ENCODE measurements around the gene FAM13B.

GRCh38 chr5:137932800-137933199, 100.1 kb downstream of the FAM13B start:
- TF ChIP-seq, protein P1, sequence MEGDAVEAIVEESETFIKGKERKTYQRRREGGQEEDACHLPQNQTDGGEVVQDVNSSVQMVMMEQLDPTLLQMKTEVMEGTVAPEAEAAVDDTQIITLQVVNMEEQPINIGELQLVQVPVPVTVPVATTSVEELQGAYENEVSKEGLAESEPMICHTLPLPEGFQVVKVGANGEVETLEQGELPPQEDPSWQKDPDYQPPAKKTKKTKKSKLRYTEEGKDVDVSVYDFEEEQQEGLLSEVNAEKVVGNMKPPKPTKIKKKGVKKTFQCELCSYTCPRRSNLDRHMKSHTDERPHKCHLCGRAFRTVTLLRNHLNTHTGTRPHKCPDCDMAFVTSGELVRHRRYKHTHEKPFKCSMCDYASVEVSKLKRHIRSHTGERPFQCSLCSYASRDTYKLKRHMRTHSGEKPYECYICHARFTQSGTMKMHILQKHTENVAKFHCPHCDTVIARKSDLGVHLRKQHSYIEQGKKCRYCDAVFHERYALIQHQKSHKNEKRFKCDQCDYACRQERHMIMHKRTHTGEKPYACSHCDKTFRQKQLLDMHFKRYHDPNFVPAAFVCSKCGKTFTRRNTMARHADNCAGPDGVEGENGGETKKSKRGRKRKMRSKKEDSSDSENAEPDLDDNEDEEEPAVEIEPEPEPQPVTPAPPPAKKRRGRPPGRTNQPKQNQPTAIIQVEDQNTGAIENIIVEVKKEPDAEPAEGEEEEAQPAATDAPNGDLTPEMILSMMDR (IDR thresholded peaks at IDR 0.05), result no peak
- no peak for TF ChIP-seq POLR2A (IDR thresholded peaks at IDR 0.05)

Measured in Peyer's patch (tissue), 4 donors.